Vagina (tissue), 2 donors: ENCODE results near the gene EVA1A. TPM values are rescaled to one million over a fixed set of nuclear protein-coding genes. Genes with fewer than 3 reads are reported as not detected.

Experiments used
- DNase-seq, 2 donors: peaks; one replicate each; pipeline ENCODE4 v3.0.0-alpha.2; 2017; ENCODE audit errors: extremely low spot score in 2 of 2
- H3K27ac ChIP-seq: fragments of 200-600 bp; sonication (generic); one replicate; pipeline ENCODE4 v1.5.1; 2019
- H3K27me3 ChIP-seq: fragments of 200-600 bp; sonication (generic); one replicate; pipeline ENCODE4 v1.5.1; 2019
- H3K36me3 ChIP-seq, 2 donors: fragments of 200-600 bp; sonication (generic); one replicate each; pipeline ENCODE4 v1.5.1; 2017 to 2019
- H3K4me1 ChIP-seq: fragments of 200-600 bp; sonication (generic); one replicate; pipeline ENCODE4 v1.5.1; 2019
- H3K4me3 ChIP-seq, 2 donors: fragments of 200-600 bp; sonication (generic); 1 replicate in 1 of 2; 2 replicates in 1 of 2; pipeline ENCODE4 v1.5.1; 2016 to 2019
- H3K9me3 ChIP-seq: fragments of 200-600 bp; sonication (generic); one replicate; pipeline ENCODE4 v1.5.1; 2019
- CTCF ChIP-seq, 3 experiments: fragments of 450-650 bp in 2 of 3; fragments of 200-600 bp in 1 of 3; sonication (generic) in 1 of 3; IDR thresholded peaks; one replicate each; pipeline ENCODE4 v1.5.1; 2017 to 2019; ENCODE audit warnings: antibody characterized with exemption in 3 of 3, mild to moderate bottlenecking in 2 of 3, moderate library complexity in 2 of 3
- POLR2A ChIP-seq, 2 donors: fragments of 450-650 bp; IDR thresholded peaks; one replicate each; pipeline ENCODE4 v1.6.1; 2017; ENCODE audit warnings: antibody characterized with exemption in 2 of 2, mild to moderate bottlenecking in 2 of 2, moderate library complexity in 2 of 2
- POLR2AphosphoS5 ChIP-seq, 2 donors: sonication (generic); formaldehyde crosslinking; IDR thresholded peaks; one replicate each; pipeline ENCODE4 v1.9.0; 2017; ENCODE audit warnings: antibody characterized with exemption in 2 of 2, mild to moderate bottlenecking in 2 of 2, low read depth in 1 of 2; ENCODE audit not compliant: insufficient read depth in 1 of 2
- intact Hi-C: fragments of 100-400 bp; cut with DNase I; formaldehyde crosslinking; loops from one replicate; pipeline ENCODE4 v1.15.1; 2023
- total RNA-seq: library from RNA; depleted of rRNA; stranded (reverse); fragments of >200 nt; gene quantifications from one replicate; pipeline ENCODE4 v1.2.3, GENCODE V29; 2016

The EVA1A gene
- not detected for total RNA-seq

DNA sequence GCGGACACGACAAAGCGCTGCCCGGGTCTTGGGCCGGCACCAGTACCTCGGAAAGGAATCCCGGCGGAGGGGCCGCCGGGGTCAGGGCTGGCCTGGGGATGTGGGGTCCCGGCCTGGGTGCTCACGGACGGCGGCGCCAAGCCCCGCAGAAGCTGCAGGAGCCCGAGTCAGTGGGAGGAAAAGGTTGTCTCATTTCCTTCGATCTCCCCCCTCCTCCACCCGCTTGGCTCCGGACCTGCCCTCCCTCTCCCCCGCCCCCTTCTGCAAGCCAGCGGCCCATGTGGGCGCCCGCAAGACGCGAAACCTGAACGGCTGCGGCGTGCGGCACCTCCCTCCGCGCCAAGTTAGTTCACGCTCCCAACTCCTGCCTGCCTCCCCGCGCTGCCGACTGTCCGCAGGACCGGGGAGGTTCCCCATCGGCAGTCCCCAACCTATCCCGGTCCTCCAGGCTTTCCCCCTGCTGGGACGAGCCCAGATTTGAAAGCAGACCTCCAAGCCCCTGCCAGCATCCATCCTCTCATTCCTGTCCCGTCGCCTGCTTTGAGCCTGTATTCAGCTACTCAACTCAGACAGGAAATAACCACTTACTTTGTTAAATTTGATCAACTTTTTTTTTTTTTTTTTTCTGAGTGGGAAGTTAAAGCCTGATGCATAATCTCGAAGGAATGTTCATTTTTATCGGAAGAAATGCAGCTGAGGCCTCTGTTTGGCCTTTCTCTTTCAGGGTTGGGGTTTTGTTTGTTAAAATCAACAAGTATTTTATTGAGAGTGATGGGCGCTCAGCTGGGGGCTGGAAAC lies at the start of gene EVA1A:
Gene EVA1A, minus strand, starts transcription at position 172 of the 798 bp plus-strand sequence. CDS start 42,799 bp downstream, outside the sequence.
- intact Hi-C loops, result no loop called here
- DNase-seq, result peak; percentile 84 to 91
- H3K9me3 ChIP-seq, result no peaks in the 10 kb centered on the region
- H3K36me3 ChIP-seq, result no peaks in the 10 kb centered on the region
- no peak for TF ChIP-seq POLR2A (IDR thresholded peaks at IDR 0.05)
- TF ChIP-seq CTCF (IDR thresholded peaks at IDR 0.05), result no peak
- TF ChIP-seq POLR2AphosphoS5 (IDR thresholded peaks at IDR 0.05; ENCODE audit: insufficient read depth in 1 of 2, low read depth in 1 of 2), result peak in 1 of 2 donors; percentile 7
- peak within 1 kb of the TSS; percentile 54 for H3K27ac ChIP-seq
- no peaks in the 10 kb centered on the region for H3K27me3 ChIP-seq
- peak within 1 kb of the TSS; percentile 44 to 59 for H3K4me3 ChIP-seq
- peaks cover 18% of the 10 kb centered on the region for H3K4me1 ChIP-seq

DNA sequence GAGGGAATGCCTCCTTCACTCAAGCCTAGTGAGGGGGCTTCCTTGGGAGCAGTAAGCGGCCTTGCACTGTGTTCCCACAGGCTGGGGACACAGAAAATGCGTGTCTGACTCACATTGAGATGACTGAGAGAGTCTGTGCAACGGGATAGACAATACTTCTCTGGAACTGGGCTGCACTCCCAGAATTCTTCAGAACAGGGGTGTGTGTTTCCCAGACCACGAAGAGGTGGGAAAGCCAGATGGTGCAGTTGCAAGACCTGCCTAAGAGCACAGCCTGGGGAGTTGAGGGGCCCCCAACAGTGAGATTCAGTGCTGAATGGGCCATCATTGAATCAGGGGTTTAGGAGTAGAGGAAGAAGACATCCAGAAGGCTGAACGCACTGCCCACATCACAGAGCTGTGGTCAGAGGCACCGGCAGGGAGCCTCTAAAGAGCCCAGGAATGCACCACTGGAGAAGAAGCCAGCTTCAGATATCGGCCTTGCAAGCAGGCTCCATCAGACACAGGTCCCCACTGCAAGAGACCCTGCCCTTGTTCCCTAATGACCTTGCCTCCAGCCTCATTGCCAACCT lies 49.3 kb upstream of the EVA1A start:
- no peak for DNase-seq
- no peak overlapping the region for H3K27ac ChIP-seq
- no peaks in the 10 kb centered on the region for H3K27me3 ChIP-seq
- TF ChIP-seq POLR2A (IDR thresholded peaks at IDR 0.05) (no peak), POLR2AphosphoS5 (IDR thresholded peaks at IDR 0.05; ENCODE audit: insufficient read depth in 1 of 2, low read depth in 1 of 2) (no peak), CTCF (IDR thresholded peaks at IDR 0.05) (no peak)
- no peaks in the 10 kb centered on the region for H3K36me3 ChIP-seq
- intact Hi-C loops, result no loop called here
- H3K4me3 ChIP-seq, result no peak overlapping the region
- no peaks in the 10 kb centered on the region for H3K9me3 ChIP-seq
- no peaks in the 10 kb centered on the region for H3K4me1 ChIP-seq

GRCh38 chr2:75609334-75609689 lies 48.6 kb upstream of the EVA1A start:
- Histone ChIP-seq H3K36me3 (no peaks in the 10 kb centered on the region), H3K27me3 (no peaks in the 10 kb centered on the region), H3K9me3 (no peaks in the 10 kb centered on the region), H3K4me3 (no peak overlapping the region), H3K4me1 (no peaks in the 10 kb centered on the region), H3K27ac (no peak overlapping the region)
- TF ChIP-seq CTCF (IDR thresholded peaks at IDR 0.05) (no peak), POLR2A (IDR thresholded peaks at IDR 0.05) (no peak), POLR2AphosphoS5 (IDR thresholded peaks at IDR 0.05; ENCODE audit: insufficient read depth in 1 of 2, low read depth in 1 of 2) (no peak)
- no peak for DNase-seq
- intact Hi-C loops, result no loop called here

GRCh38 chr2:75608684-75609333 lies 48.1 kb upstream of the EVA1A start:
- Histone ChIP-seq H3K4me1 (no peaks in the 10 kb centered on the region), H3K36me3 (no peaks in the 10 kb centered on the region), H3K27me3 (no peaks in the 10 kb centered on the region), H3K27ac (no peak overlapping the region), H3K4me3 (no peak overlapping the region), H3K9me3 (no peaks in the 10 kb centered on the region)
- no peak for TF ChIP-seq POLR2A (IDR thresholded peaks at IDR 0.05)
- no peak for TF ChIP-seq POLR2AphosphoS5 (IDR thresholded peaks at IDR 0.05; ENCODE audit: insufficient read depth in 1 of 2, low read depth in 1 of 2)
- peak; percentile 36 to 81 (median 66) for TF ChIP-seq CTCF (IDR thresholded peaks at IDR 0.05)
- intact Hi-C loops, result no loop called here
- peak in 1 of 2 donors; percentile 58 for DNase-seq
